K562 (cell line): Measurements from ENCODE around the gene PPP2R3B. TPM values are rescaled to one million over a fixed set of nuclear protein-coding genes. Genes with fewer than 3 reads are reported as not detected.

Experiments used
- ASH1L ChIP-seq: fragments of 450-650 bp; IDR thresholded peaks from 2 replicates; pipeline ENCODE4 v1.6.1; 2018; ENCODE audit warnings: borderline replicate concordance, mild to moderate bottlenecking, low read depth; ENCODE audit not compliant: partially characterized antibody
- CBFB ChIP-seq: sonication (generic); formaldehyde crosslinking; IDR thresholded peaks from 2 replicates; pipeline ENCODE4 v1.4.0; 2020; ENCODE audit warnings: mild to moderate bottlenecking, missing genetic modification reagents
- ELF1 ChIP-seq: fragments of 200-800 bp; sonication (Bioruptor generic); IDR thresholded peaks from 2 replicates; pipeline ENCODE4 v1.6.1; 2016; ENCODE audit warnings: missing genetic modification characterization, missing compliant biosample characterization
- GABPB1 ChIP-seq: sonication (generic); formaldehyde crosslinking; IDR thresholded peaks from 2 replicates; pipeline ENCODE4 v1.8.0; 2022; ENCODE audit warnings: mild to moderate bottlenecking, missing genetic modification reagents
- IFI16 ChIP-seq: fragments of 250-450 bp; sonication (Bioruptor Pico); IDR thresholded peaks from 2 replicates; pipeline ENCODE4 v2.1.2; 2022; ENCODE audit warnings: mild to moderate bottlenecking, inconsistent platforms
- MYNN ChIP-seq, 2 experiments: sonication (generic); formaldehyde crosslinking in 1 of 2; IDR thresholded peaks; 2 replicates each; pipeline versions ENCODE4 v1.5.0 to v1.6.1; 2016 to 2020; ENCODE audit warnings: antibody characterized with exemption in 1 of 2, missing genetic modification reagents in 1 of 2
- NFRKB ChIP-seq: fragments of 450-650 bp; IDR thresholded peaks from 2 replicates; pipeline ENCODE4 v1.6.1; 2016; ENCODE audit warnings: low read depth
- SMC3 ChIP-seq: conservative IDR thresholded peaks from 2 replicates; pipeline ENCODE4 v1.6.1; 2011; ENCODE audit warnings: low read depth, low read length, improper control_type of control experiment; ENCODE audit not compliant: insufficient read depth
- ZBTB8A ChIP-seq: fragments of 450-650 bp; IDR thresholded peaks from 2 replicates; pipeline ENCODE4 v1.6.1; 2018; ENCODE audit warnings: mild to moderate bottlenecking, moderate library complexity; ENCODE audit not compliant: partially characterized antibody
- ZNF347 ChIP-seq: fragments of 450-650 bp; formaldehyde crosslinking; IDR thresholded peaks from 2 replicates; pipeline ENCODE4 v1.4.0; 2020; ENCODE audit warnings: low read depth, mild to moderate bottlenecking, moderate library complexity
- ZNF77 ChIP-seq: fragments of 250-450 bp; sonication (Bioruptor Pico); IDR thresholded peaks from 2 replicates; pipeline ENCODE4 v1.5.0; 2020
- ZZZ3 ChIP-seq: fragments of 450-650 bp; IDR thresholded peaks from 2 replicates; pipeline ENCODE4 v1.6.1; 2016; ENCODE audit warnings: antibody characterized with exemption, mild to moderate bottlenecking, moderate library complexity
- polyA plus RNA-seq, 8 experiments: library from polyadenylated mRNA; depleted of rRNA in 4 of 8; stranded (reverse) in 5 of 8; unstranded in 3 of 8; fragments of >200 nt; fragmentation: Nextera tagmentation in 2 of 8; fragmentation: Illumina TruSeq in 1 of 8; extraction: Ambion mirVana in 2 of 8; extraction: Trizol in 1 of 8; gene quantifications; 2 replicates each; pipeline versions ENCODE4 v1.2.1 to v1.2.3, GENCODE V29; 2011 to 2014; ENCODE audit warnings: inconsistent platforms in 1 of 8, missing spikeins in 1 of 8
- total RNA-seq, 7 experiments: library from RNA; depleted of rRNA in 6 of 7; stranded (reverse); fragments of >200 nt in 6 of 7; fragmentation: Illumina TruSeq in 2 of 7; extraction: Trizol in 2 of 7; gene quantifications; 2 replicates each; pipeline versions ENCODE4 v1.2.1 to v1.2.3, GENCODE V29; 2011 to 2021; ENCODE audit warnings: low replicate concordance in 1 of 7
- TF ChIP-seq, protein P1 (sequence below): fragments of 450-650 bp; IDR thresholded peaks from 2 replicates; pipeline ENCODE4 v1.7.0; 2016; ENCODE audit warnings: borderline replicate concordance

PPP2R3B gene
- total and polyA plus RNA-seq, 9 of the 15 experiments (the other 6 are each of a cell fraction or from before 2014, with no cell fraction given) = 0.04 to 18.2 (median 8.2) TPM; not detected in 1

DNA sequence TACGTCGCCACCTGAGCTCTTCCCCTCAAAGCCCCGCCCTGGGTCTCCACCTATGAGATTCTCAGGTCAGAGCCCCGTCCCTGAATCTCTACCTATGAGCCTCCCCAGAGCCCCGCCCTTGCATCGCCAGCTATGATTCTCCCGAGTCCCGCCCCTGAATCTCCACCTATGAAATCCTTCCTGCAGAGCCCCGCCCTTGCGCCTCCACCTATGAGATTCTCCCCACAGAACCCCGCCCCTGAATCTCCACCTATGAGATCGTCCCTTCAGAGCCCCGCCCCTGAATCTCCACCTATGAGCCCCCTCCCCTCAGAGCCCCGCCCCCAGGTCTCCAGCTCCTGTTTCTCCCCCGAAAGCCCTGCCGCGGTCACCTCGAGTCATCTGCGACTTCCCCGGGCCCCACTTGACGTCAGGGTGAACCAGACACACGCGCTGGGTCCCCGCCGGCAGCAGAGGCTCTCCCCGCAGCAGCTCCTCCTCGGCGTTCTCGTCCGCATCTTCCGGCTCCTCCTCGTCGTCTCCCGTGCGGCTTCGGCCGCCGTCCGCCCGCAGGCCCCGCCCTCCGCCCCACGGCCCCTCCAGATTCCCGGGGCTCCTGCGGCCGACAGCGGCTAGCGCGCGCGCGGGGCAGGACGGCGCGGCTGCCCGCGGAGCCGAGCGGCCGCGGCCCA lies 68.5 kb downstream of the PPP2R3B start (continued):
- no peak for TF ChIP-seq ZNF347
- TF ChIP-seq ZZZ3 = no peak
- TF ChIP-seq ZNF77 (CRISPR knock-in tag) = no peak
- no peak for TF ChIP-seq IFI16 (CRISPR knock-in tag)
- TF ChIP-seq, protein P1, sequence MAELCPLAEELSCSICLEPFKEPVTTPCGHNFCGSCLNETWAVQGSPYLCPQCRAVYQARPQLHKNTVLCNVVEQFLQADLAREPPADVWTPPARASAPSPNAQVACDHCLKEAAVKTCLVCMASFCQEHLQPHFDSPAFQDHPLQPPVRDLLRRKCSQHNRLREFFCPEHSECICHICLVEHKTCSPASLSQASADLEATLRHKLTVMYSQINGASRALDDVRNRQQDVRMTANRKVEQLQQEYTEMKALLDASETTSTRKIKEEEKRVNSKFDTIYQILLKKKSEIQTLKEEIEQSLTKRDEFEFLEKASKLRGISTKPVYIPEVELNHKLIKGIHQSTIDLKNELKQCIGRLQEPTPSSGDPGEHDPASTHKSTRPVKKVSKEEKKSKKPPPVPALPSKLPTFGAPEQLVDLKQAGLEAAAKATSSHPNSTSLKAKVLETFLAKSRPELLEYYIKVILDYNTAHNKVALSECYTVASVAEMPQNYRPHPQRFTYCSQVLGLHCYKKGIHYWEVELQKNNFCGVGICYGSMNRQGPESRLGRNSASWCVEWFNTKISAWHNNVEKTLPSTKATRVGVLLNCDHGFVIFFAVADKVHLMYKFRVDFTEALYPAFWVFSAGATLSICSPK = no peak
- TF ChIP-seq CBFB = no peak
- TF ChIP-seq ELF1 (tag) = no peak
- no peak for TF ChIP-seq SMC3
- no peak for TF ChIP-seq GABPB1
- TF ChIP-seq NFRKB = no peak
- TF ChIP-seq ZBTB8A = no peak
- no peak for TF ChIP-seq MYNN (IDR thresholded peaks at IDR 0.05)
- no peak for TF ChIP-seq MYNN (CRISPR knock-in tag; IDR thresholded peaks at IDR 0.05)
- TF ChIP-seq ASH1L = peak; percentile 88
